ENCODE results near the gene LRRC4B. TPM values are rescaled to one million over a fixed set of nuclear protein-coding genes. Genes with fewer than 3 reads are reported as not detected.
A peak's percentile ranks its signal among the peaks of the same experiment; 100 is the strongest.

LRRC4B gene
- total RNA-seq, 1 experiment from 2014 or later: 1.7 TPM

- Histone ChIP-seq H3K27me3 (no peaks in the 10 kb centered on the region), H3K9me3 (no peaks in the 10 kb centered on the region), H3K4me3 (no peak overlapping the region), H3K36me3 (no peaks in the 10 kb centered on the region)
- no peak for DNase-seq
These were observed 49.9 kb downstream of the LRRC4B start for GRCh38 chr19:50518091-50519005.

DNA sequence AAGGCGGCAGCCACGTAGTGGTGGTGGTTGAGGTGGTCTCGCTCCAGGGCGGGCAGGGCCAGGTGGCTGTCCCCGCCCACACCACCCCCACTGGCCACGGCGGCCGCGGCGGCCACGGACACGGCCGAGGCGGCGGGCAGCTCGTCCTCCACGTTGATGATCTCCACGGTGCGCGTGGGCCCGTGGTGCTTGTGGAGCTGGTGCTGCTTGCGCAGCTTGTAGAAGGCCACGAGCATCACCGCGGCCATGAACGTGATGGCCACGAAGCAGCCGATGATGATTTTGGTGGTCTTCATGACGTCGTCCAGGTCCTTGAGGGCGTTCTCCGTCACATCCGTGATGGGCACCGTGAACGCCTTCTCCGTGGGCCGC, 50.5 kb downstream of the LRRC4B start:
- no peak overlapping the region for H3K4me3 ChIP-seq
- H3K27me3 ChIP-seq: no peaks in the 10 kb centered on the region
- H3K36me3 ChIP-seq: no peaks in the 10 kb centered on the region
- no peak for DNase-seq
- no peaks in the 10 kb centered on the region for H3K9me3 ChIP-seq

DNA sequence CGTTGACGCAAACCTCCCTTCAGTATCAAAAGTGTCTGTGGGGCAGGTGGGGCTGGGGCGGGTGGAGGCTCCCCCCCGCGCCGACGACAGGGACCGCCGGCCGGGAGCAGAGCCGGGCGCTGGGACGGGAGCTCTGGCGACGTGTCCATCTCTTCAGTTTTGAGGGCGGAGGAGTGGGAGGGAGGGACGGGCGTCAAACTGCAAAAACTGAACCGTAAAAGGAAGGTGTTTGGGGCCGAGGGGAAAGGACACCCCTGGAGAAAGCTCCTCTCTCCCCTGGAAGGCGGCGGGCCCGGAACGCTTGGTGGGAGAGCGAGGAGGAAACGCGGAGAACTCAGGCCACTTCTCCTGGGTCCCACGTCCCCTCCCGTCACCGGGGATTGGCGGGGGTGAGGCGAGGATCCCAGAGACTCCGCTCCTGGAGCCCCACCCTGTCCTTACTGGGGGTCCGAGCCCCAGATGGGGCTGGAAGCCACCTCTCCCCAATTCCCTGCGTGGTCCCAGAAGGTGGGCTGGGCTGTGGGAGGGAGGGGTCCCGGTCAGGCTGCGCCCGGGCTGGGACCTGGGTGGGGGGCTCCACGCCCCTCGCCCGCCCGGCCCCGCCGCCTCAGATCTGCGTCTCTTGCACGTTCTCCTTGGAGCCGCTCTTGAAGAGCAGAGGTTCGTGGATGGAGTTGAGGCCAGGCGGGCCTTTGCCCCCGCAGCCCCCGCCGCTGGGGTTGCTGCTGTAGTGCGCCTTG, 51.1 kb downstream of the LRRC4B start:
- Histone ChIP-seq H3K36me3 (no peaks in the 10 kb centered on the region), H3K27me3 (no peaks in the 10 kb centered on the region), H3K4me3 (no peak overlapping the region), H3K9me3 (no peaks in the 10 kb centered on the region)
- DNase-seq: no peak

DNA sequence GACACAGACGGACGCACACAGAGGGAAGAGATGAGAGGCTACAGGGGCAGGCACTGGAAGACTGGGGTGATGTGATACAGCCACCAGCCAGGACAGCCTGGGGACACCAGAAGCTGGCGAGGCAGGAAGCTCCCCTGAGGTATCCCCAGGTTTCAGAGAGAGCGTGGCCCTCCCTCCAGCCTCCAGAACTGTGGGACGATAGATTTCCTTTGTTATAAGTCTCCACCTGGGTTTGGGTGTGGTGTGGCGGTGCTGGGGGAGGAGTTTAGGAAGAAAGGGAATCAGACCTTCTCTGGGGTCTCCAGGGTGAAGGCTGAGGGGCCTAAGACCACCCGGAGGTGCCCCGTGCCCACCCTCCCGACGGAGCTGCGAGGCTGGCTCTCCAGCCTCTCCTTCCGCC, 51.8 kb downstream of the LRRC4B start:
- Histone ChIP-seq H3K36me3 (no peaks in the 10 kb centered on the region), H3K27me3 (no peaks in the 10 kb centered on the region), H3K4me3 (no peak overlapping the region), H3K9me3 (no peaks in the 10 kb centered on the region)
- no peak for DNase-seq

- DNase-seq: no peak
- Histone ChIP-seq H3K9me3 (no peaks in the 10 kb centered on the region), H3K4me3 (no peak overlapping the region), H3K36me3 (no peaks in the 10 kb centered on the region), H3K27me3 (no peaks in the 10 kb centered on the region)
These were observed 53.1 kb downstream of the LRRC4B start for GRCh38 chr19:50515168-50515561.

DNA sequence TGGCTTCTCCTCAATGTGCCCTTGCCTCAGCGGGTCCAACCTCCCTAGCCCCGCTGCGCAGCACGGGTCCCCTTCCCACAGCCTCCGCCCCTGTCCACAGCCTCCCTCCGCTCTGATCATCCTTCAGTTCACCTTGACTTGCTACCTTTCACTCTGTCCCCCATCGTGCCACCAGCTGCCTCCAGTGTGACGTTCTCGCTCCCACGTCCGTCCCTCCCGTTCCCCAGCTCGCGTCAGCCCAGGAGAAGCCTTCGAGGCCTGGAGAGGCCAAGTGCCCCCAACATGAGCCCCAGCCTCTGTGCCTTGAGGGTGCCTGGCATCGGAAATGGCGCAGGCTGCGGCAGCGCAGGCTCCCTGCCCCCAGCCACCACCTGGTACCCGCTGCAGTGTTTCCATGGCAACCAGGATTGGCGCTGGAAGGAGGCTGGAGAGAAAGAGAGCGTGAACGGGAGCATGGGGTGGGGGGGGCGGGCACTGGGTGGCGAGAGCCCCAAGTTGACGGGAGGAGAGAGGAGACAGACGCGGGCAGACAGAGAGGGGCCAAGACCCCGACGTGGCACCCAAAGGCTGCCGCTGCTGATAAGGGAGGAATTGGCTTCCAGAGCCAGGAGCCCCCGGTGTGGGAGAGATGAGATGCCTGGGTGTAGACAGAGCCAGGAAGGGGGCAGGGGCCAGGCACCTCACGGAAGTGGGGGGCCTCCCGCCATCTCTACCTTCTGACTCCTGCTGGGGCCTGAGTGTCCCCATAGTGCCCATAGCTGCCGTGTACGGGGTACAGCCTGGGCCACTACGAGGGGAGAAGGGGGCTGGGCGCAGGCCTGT, 53.7 kb downstream of the LRRC4B start:
- no peaks in the 10 kb centered on the region for H3K27me3 ChIP-seq
- H3K36me3 ChIP-seq: no peaks in the 10 kb centered on the region
- DNase-seq: no peak
- no peak overlapping the region for H3K4me3 ChIP-seq
- no peaks in the 10 kb centered on the region for H3K9me3 ChIP-seq

- Histone ChIP-seq H3K4me3 (no peak within 1 kb of the TSS), H3K9me3 (no peaks in the 10 kb centered on the region), H3K27me3 (no peaks in the 10 kb centered on the region), H3K36me3 (no peaks in the 10 kb centered on the region)
- DNase-seq: no peak
These were observed 54.4 kb downstream of the LRRC4B start, which contains the start of gene ASPDH for GRCh38 chr19:50513746-50514345. Gene ASPDH (minus strand): TSS chr19:50513913. CDS start chr19:50513823, 90 bp downstream.

- H3K4me3 ChIP-seq: no peak overlapping the region
These were observed 55.1 kb downstream of the LRRC4B start for GRCh38 chr19:50512999-50513745.

GRCh38 chr19:50512112-50512998, 55.9 kb downstream of the LRRC4B start:
- no peak for DNase-seq
- Histone ChIP-seq H3K27me3 (no peaks in the 10 kb centered on the region), H3K4me3 (peak overlapping the region; percentile 76), H3K9me3 (no peaks in the 10 kb centered on the region), H3K36me3 (no peaks in the 10 kb centered on the region)

More at GRCh38 chr19:50512999-50513745, 55.1 kb downstream of the LRRC4B start:
- Histone ChIP-seq H3K27me3 (no peaks in the 10 kb centered on the region), H3K9me3 (no peaks in the 10 kb centered on the region), H3K36me3 (no peaks in the 10 kb centered on the region)
- no peak for DNase-seq

DNA sequence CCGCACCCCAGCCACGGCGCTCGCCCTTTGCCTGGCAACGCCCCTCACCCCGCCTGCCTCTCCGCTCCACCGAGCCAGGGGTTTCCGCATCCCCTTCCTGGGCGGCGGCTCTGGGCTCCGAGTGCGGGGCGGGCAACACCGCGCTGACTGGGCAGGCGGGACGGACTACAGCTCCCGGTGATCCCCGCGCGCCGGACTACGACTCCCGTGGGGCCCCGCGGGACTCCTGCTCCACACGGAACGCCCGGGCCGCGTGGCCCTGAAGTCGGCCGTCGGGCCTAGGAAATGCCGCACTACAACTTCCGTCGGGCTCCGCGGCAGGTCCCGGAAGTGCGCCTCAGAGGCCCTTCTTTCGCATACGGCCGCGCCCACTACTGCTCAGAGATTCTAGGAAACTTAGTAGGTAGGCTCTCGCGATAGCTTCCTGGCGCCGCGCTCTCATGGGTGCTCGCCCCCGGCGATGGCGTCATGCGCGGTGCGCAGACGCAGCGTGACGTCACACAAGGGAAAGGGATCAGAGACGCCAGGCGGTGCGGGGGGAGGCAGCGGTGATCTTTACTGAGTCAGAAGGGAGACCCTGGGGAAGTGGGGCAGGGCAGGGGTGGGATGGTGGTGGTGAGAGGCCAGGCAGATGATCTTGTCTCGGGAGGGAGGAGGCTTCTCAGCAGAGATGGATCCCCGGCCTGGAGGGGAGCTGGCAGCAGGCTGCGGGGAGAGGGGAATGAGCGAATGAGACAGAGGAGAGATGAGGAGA, 57.0 kb downstream of the LRRC4B start, which contains the start of gene JOSD2:
JOSD2 (minus strand) TSS at position 123 of the 754 bp plus-strand sequence. CDS start 760 bp downstream, outside the sequence.
- Histone ChIP-seq H3K36me3 (no peaks in the 10 kb centered on the region), H3K9me3 (no peaks in the 10 kb centered on the region), H3K4me3 (peak within 1 kb of the TSS; percentile 76), H3K27me3 (no peaks in the 10 kb centered on the region)
- DNase-seq: peak; percentile 99

DNA sequence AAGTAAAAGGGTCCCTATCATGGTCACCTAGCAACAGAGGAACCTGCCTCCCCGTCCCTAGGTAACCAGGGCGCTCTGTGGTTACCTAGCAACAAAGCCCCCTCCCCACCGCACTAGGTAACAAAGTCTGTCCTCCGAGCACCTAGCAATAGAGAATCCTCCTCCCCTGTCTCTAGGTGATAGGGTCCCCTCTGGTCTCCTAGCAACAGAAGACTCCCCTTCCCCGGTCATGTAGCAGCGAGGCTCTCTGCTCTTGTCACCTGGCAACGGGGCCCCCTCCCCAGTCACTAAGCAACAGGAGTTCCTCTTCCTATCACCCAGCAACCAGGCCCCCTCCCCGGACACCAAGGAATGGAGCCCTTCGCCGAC, 57.6 kb downstream of the LRRC4B start:
- H3K9me3 ChIP-seq: no peaks in the 10 kb centered on the region
- no peak for DNase-seq

DNA sequence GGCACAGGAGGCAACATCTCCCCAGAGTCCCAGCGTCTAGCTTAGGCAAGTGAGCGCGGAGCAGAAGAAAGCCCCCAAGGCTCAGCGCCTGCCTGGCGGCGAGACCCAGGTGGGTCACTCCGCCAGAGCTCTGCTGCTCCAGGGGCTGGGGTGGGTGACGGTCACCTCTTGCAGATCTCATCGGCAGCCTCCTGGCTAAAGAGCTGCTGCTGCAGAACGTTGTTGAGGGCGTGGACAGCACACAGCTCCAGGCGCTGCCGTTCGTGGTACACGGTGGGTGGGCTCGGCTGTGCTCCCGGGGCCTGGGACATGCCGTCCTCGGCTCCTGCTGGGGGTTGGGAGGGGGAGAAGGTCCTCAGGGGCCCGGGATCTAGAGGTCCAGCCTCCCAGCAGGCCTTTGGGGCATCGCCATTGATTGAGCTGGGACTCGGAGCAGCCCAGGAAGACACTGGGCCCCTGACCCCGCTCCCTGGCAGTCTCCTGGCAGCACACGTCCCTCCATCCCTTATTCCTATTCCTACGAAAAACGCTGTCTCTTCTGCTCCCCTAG, 58.0 kb downstream of the LRRC4B start:
- Histone ChIP-seq H3K9me3 (no peaks in the 10 kb centered on the region), H3K36me3 (no peaks in the 10 kb centered on the region), H3K4me3 (peak overlapping the region; percentile 76), H3K27me3 (no peaks in the 10 kb centered on the region)
- no peak for DNase-seq

More for the DNA sequence above, 57.6 kb downstream of the LRRC4B start:
- Histone ChIP-seq H3K27me3 (no peaks in the 10 kb centered on the region), H3K36me3 (no peaks in the 10 kb centered on the region), H3K4me3 (peak overlapping the region; percentile 76)

- Histone ChIP-seq H3K9me3 (no peaks in the 10 kb centered on the region), H3K27me3 (no peaks in the 10 kb centered on the region), H3K4me3 (no peak overlapping the region), H3K36me3 (no peaks in the 10 kb centered on the region)
- no peak for DNase-seq
These were observed 58.9 kb downstream of the LRRC4B start for GRCh38 chr19:50509366-50509765.

DNA sequence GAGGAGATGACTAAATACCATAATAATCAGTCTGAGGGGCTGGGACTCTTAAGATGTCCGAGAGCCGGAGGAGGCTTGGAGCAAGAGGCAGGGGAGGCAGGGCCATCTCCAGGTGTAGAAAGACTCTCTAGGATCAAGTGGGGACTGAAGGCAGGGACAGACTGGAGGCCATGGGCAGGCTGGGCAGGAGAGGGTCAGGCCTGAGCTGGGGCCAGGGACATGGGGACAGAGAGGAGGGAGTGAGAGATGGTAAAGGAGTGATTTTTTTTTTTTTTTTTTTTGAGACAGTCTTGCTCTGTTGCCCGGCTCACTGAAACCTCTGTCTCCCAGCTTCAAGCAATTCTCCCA, 59.4 kb downstream of the LRRC4B start:
- DNase-seq: no peak
- Histone ChIP-seq H3K4me3 (no peak overlapping the region), H3K9me3 (no peaks in the 10 kb centered on the region), H3K27me3 (no peaks in the 10 kb centered on the region), H3K36me3 (no peaks in the 10 kb centered on the region)

Data from MG63 (cell line).